Prostate gland (tissue), 2 donors: ENCODE results near the gene SUCLG2. TPM values are rescaled to one million over a fixed set of nuclear protein-coding genes. Genes with fewer than 3 reads are reported as not detected.

Experiments used
- DNase-seq: peaks from one replicate; pipeline ENCODE4 v3.0.0-alpha.2; 2019; ENCODE audit warnings: low spot score
- H3K27ac ChIP-seq, 2 donors: fragments of 200-600 bp; sonication (generic); 2 replicates each; pipeline ENCODE4 v1.5.1; 2017 to 2019
- H3K27me3 ChIP-seq: fragments of 200-600 bp; sonication (generic); replicated peaks from 2 replicates; pipeline ENCODE4 v1.5.1; 2019; ENCODE audit not compliant: insufficient read depth
- H3K36me3 ChIP-seq, 2 donors: fragments of 200-600 bp; sonication (generic); 1 replicate in 1 of 2; 2 replicates in 1 of 2; pipeline versions ENCODE4 v1.5.1 to v1.8.1; 2017 to 2019
- H3K4me1 ChIP-seq: fragments of 200-600 bp; sonication (generic); replicated peaks from 2 replicates; pipeline ENCODE4 v1.5.1; 2019
- H3K4me3 ChIP-seq, 2 donors: fragments of 200-600 bp; sonication (generic); 2 replicates each; pipeline ENCODE4 v1.5.1; 2017 to 2019
- H3K9me3 ChIP-seq: fragments of 200-600 bp; sonication (generic); 2 replicates; pipeline ENCODE4 v1.5.1; 2017
- CTCF ChIP-seq, 4 experiments: fragments of 200-600 bp in 2 of 4; fragments of 450-650 bp in 2 of 4; sonication (generic) in 2 of 4; IDR thresholded peaks; 1 replicate in 3 of 4; 2 replicates in 1 of 4; pipeline ENCODE4 v1.5.1; 2016 to 2019; ENCODE audit warnings: antibody characterized with exemption in 4 of 4, mild to moderate bottlenecking in 2 of 4, moderate library complexity in 2 of 4
- POLR2A ChIP-seq: fragments of 450-650 bp; IDR thresholded peaks from one replicate; pipeline ENCODE4 v1.6.1; 2016; ENCODE audit warnings: antibody characterized with exemption, mild to moderate bottlenecking
- POLR2AphosphoS5 ChIP-seq: sonication (generic); formaldehyde crosslinking; IDR thresholded peaks from one replicate; pipeline ENCODE4 v1.6.1; 2017; ENCODE audit warnings: antibody characterized with exemption
- WGBS: methylation state at CpG from one replicate; pipeline ENCODE4 v1.1.5; 2018; 5-methylcytosine and 5-hydroxymethylcytosine counted together
- intact Hi-C: fragments of 100-400 bp; cut with DNase I; formaldehyde crosslinking; loops from one replicate; pipeline ENCODE4 v1.14.2; 2022
- total RNA-seq, 2 donors: library from RNA; depleted of rRNA; stranded (reverse); fragments of >200 nt; gene quantifications; one replicate each; pipeline ENCODE4 v1.1.0, GENCODE V29; 2016

Gene SUCLG2
- total RNA-seq, 2 donors from 2014 or later, result 33.2 to 65.4 TPM

GRCh38 chr3:67601919-67602608 is 52.3 kb downstream of the SUCLG2 start:
- 98% methylated on average over 5 of the region's 5 CpGs for WGBS

GRCh38 chr3:67601385-67601784 is 53.0 kb downstream of the SUCLG2 start:
- WGBS, result 70% methylated on average over 5 of the region's 5 CpGs
- H3K27ac ChIP-seq, result no peak overlapping the region
- intact Hi-C loops, result no loop called here
- no peak overlapping the region for H3K4me3 ChIP-seq
- no peak for DNase-seq
- no peaks in the 10 kb centered on the region for H3K4me1 ChIP-seq
- no peaks in the 10 kb centered on the region for H3K36me3 ChIP-seq
- no peak for TF ChIP-seq POLR2AphosphoS5
- TF ChIP-seq CTCF (IDR thresholded peaks at IDR 0.05), result no peak
- TF ChIP-seq POLR2A, result no peak
- H3K9me3 ChIP-seq, result no peaks in the 10 kb centered on the region
- no peaks in the 10 kb centered on the region for H3K27me3 ChIP-seq

More at GRCh38 chr3:67601919-67602608, 52.3 kb downstream of the SUCLG2 start:
- Histone ChIP-seq H3K4me1 (no peaks in the 10 kb centered on the region), H3K27me3 (no peaks in the 10 kb centered on the region), H3K9me3 (no peaks in the 10 kb centered on the region), H3K36me3 (no peaks in the 10 kb centered on the region), H3K27ac (no peak overlapping the region), H3K4me3 (no peak overlapping the region)
- intact Hi-C loops, result no loop called here
- DNase-seq, result no peak
- TF ChIP-seq CTCF (IDR thresholded peaks at IDR 0.05), result no peak
- no peak for TF ChIP-seq POLR2AphosphoS5
- no peak for TF ChIP-seq POLR2A

GRCh38 chr3:67599821-67600220 is 54.6 kb downstream of the SUCLG2 start:
- no peak overlapping the region for H3K27ac ChIP-seq
- 84% methylated on average over 2 of the region's 2 CpGs for WGBS
- DNase-seq, result no peak
- no peaks in the 10 kb centered on the region for H3K4me1 ChIP-seq
- H3K36me3 ChIP-seq, result no peaks in the 10 kb centered on the region
- intact Hi-C loops, result no loop called here
- TF ChIP-seq CTCF (IDR thresholded peaks at IDR 0.05), result no peak
- TF ChIP-seq POLR2AphosphoS5, result no peak
- no peak for TF ChIP-seq POLR2A
- H3K27me3 ChIP-seq, result no peaks in the 10 kb centered on the region
- no peaks in the 10 kb centered on the region for H3K9me3 ChIP-seq
- H3K4me3 ChIP-seq, result no peak overlapping the region

GRCh38 chr3:67598814-67599556 is 55.4 kb downstream of the SUCLG2 start:
- TF ChIP-seq CTCF (IDR thresholded peaks at IDR 0.05), result no peak
- TF ChIP-seq POLR2AphosphoS5, result no peak
- no peak for TF ChIP-seq POLR2A
- intact Hi-C loops, result no loop called here
- no peak overlapping the region for H3K27ac ChIP-seq
- H3K27me3 ChIP-seq, result no peaks in the 10 kb centered on the region
- no peak overlapping the region for H3K4me3 ChIP-seq
- H3K36me3 ChIP-seq, result no peaks in the 10 kb centered on the region
- DNase-seq, result no peak
- no peaks in the 10 kb centered on the region for H3K4me1 ChIP-seq
- no peaks in the 10 kb centered on the region for H3K9me3 ChIP-seq
- 92% methylated on average over 8 of the region's 8 CpGs for WGBS
